ENCODE data around the gene LRFN3. TPM values are rescaled to one million over a fixed set of nuclear protein-coding genes. Genes with fewer than 3 reads are reported as not detected.

The LRFN3 gene
- total RNA-seq, 4 donors from 2014 or later = 6.7 to 18.5 (median 9.1) TPM

GRCh38 chr19:35901854-35902661 lies 34.1 kb upstream of the LRFN3 start, which contains the start of gene HCST:
Gene HCST, plus strand, starts transcription at chr19:35902529. Its CDS starts 65 bp downstream, at chr19:35902594.
- peaks cover 0 to 55% (median 25%) of the 10 kb centered on the region in 3 donors for H3K4me1 ChIP-seq
- H3K4me3 ChIP-seq = peak within 1 kb of the TSS in 1 of 2 donors; percentile 20
- H3K27me3 ChIP-seq = no peaks in the 10 kb centered on the region
- H3K9me3 ChIP-seq = no peaks in the 10 kb centered on the region
- 34 to 40% methylated on average over 3 to 6 of the region's 6 CpGs for WGBS, 2 donors (ENCODE audit: low coverage in 1 of 2)
- peaks cover 0 to 7% of the 10 kb centered on the region in 2 donors for H3K36me3 ChIP-seq
- no peak for ATAC-seq
- TF ChIP-seq POLR2A (IDR thresholded peaks at IDR 0.05) (no peak), POLR2AphosphoS5 (IDR thresholded peaks at IDR 0.05) (no peak), EP300 (IDR thresholded peaks at IDR 0.05) (no peak)
- TF ChIP-seq, protein P1, sequence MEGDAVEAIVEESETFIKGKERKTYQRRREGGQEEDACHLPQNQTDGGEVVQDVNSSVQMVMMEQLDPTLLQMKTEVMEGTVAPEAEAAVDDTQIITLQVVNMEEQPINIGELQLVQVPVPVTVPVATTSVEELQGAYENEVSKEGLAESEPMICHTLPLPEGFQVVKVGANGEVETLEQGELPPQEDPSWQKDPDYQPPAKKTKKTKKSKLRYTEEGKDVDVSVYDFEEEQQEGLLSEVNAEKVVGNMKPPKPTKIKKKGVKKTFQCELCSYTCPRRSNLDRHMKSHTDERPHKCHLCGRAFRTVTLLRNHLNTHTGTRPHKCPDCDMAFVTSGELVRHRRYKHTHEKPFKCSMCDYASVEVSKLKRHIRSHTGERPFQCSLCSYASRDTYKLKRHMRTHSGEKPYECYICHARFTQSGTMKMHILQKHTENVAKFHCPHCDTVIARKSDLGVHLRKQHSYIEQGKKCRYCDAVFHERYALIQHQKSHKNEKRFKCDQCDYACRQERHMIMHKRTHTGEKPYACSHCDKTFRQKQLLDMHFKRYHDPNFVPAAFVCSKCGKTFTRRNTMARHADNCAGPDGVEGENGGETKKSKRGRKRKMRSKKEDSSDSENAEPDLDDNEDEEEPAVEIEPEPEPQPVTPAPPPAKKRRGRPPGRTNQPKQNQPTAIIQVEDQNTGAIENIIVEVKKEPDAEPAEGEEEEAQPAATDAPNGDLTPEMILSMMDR (IDR thresholded peaks at IDR 0.05) = no peak
- H3K27ac ChIP-seq = peak within 1 kb of the TSS in 3 of 4 donors; percentile 90 to 97 (median 93)

- ATAC-seq = no peak
- Histone ChIP-seq H3K4me3 (peak overlapping the region in 1 of 2 donors; percentile 20), H3K36me3 (no peaks in the 10 kb centered on the region), H3K27me3 (no peaks in the 10 kb centered on the region), H3K4me1 (peaks cover 0 to 52% (median 20%) of the 10 kb centered on the region in 3 donors), H3K27ac (peak overlapping the region in 3 of 4 donors; percentile 90 to 97 (median 93)), H3K9me3 (no peaks in the 10 kb centered on the region)
- 72% methylated on average over 4 of the region's 10 CpGs; no CpG with 5 or more reads in 1 of the 2 donors for WGBS, 2 donors (ENCODE audit: low coverage in 1 of 2)
- TF ChIP-seq POLR2A (IDR thresholded peaks at IDR 0.05) = no peak
- no peak for TF ChIP-seq POLR2AphosphoS5 (IDR thresholded peaks at IDR 0.05)
- TF ChIP-seq, protein P1 (IDR thresholded peaks at IDR 0.05) = no peak
- no peak for TF ChIP-seq EP300 (IDR thresholded peaks at IDR 0.05)
Measured at GRCh38 chr19:35902870-35903475, 33.2 kb upstream of the LRFN3 start.

DNA sequence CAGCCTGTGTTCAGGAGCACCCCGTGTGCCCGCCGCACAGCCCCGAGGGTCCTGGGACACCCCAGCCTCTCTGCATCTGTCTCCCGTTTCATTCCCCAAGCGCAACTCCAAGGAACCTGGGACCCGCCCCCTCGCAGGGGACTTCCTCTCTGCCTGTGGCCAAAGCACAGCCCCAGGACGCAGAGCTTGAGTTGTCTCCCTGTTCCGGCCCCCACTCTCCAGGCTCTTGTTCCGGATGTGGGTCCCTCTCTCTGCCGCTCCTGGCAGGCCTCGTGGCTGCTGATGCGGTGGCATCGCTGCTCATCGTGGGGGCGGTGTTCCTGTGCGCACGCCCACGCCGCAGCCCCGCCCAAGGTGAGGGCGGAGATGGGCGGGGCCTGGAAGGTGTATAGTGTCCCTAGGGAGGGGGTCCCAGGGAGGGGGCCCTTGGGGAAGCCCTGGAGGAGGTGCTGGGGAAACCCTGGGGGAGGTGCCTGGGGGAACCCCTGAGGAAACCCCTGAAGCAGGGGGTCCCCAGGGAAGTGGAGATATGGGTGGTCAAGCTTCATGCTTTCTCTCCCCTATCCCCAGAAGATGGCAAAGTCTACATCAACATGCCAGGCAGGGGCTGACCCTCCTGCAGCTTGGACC lies 32.5 kb upstream of the LRFN3 start:
- 20 to 26% methylated on average over 1 to 7 of the region's 24 CpGs for WGBS, 2 donors (ENCODE audit: low coverage in 1 of 2)
- ATAC-seq = peak; percentile 26

DNA sequence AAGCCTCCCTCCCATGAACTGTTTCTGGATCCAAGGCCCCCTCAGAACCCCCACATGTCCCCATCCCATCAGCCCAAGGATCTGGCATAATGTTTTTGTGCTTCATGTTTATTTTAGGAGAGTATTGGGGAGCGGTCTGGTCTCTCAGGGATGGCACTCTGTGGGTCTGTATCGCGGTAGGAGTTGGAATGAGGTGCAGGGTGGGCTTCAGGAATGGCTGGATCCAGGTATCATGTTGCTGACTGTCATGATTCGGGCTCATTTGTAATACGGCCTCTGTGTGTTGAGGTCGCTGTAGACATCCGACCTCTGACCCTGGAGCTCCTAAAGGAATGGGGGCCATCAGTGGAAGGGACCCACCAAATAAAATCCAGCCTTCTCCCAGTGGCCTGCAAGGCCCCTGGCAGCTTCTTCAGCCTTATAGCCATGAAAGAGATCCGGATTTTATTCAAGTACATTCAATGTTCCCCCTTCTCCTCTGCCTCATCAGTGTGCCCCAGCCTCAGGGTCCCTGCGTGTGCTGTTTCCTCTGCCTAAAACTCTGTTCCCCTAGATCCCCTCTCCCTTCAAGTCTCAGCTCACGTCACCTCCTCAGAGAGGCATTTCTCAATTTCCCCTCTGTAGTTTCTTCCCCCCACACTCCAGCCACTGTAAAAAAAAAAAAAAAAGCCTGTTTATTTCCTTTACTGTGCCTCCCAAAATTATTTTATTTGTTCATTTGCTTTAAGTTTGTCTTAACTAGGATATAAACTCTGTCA lies 31.7 kb upstream of the LRFN3 start:
- peak overlapping the region in 3 of 4 donors; percentile 90 to 97 (median 93) for H3K27ac ChIP-seq

More for the DNA sequence above, 32.5 kb upstream of the LRFN3 start:
- H3K9me3 ChIP-seq = no peaks in the 10 kb centered on the region
- H3K4me3 ChIP-seq = peak overlapping the region in 1 of 2 donors; percentile 20
- peak in 1 of 2 donors; percentile 14 for TF ChIP-seq POLR2A (IDR thresholded peaks at IDR 0.05)
- no peak for TF ChIP-seq POLR2AphosphoS5 (IDR thresholded peaks at IDR 0.05)
- peak overlapping the region in 3 of 4 donors; percentile 90 to 97 (median 93) for H3K27ac ChIP-seq
- H3K4me1 ChIP-seq = peaks cover 0 to 45% (median 15%) of the 10 kb centered on the region in 3 donors
- H3K36me3 ChIP-seq = no peaks in the 10 kb centered on the region
- no peaks in the 10 kb centered on the region for H3K27me3 ChIP-seq

More for the DNA sequence above, 31.7 kb upstream of the LRFN3 start:
- Histone ChIP-seq H3K9me3 (no peaks in the 10 kb centered on the region), H3K4me1 (peaks cover 0 to 44% (median 15%) of the 10 kb centered on the region in 3 donors), H3K27me3 (no peaks in the 10 kb centered on the region), H3K4me3 (no peak overlapping the region), H3K36me3 (no peaks in the 10 kb centered on the region)
- 83 to 89% methylated on average over 3 to 7 of the region's 10 CpGs for WGBS, 2 donors (ENCODE audit: low coverage in 1 of 2)
- TF ChIP-seq EP300 (IDR thresholded peaks at IDR 0.05) = no peak
- no peak for TF ChIP-seq POLR2AphosphoS5 (IDR thresholded peaks at IDR 0.05)
- TF ChIP-seq, protein P1 (IDR thresholded peaks at IDR 0.05) = no peak
- TF ChIP-seq POLR2A (IDR thresholded peaks at IDR 0.05) = no peak
- ATAC-seq = no peak
